ENCODE results near the gene PICK1. TPM values are rescaled to one million over a fixed set of nuclear protein-coding genes. Genes with fewer than 3 reads are reported as not detected.
A peak's percentile ranks its signal among the peaks of the same experiment; 100 is the strongest.

PICK1 gene
- total and polyA plus RNA-seq, 11 donors, result 18.8 to 41.5 (median 22.8) TPM

- ATAC-seq (peak in 1 of 4 donors; percentile 42), DNase-seq (peak in 1 of 5 donors; percentile 31)
- no peak for TF ChIP-seq POLR2A (IDR thresholded peaks at IDR 0.05)
- TF ChIP-seq, protein P1, sequence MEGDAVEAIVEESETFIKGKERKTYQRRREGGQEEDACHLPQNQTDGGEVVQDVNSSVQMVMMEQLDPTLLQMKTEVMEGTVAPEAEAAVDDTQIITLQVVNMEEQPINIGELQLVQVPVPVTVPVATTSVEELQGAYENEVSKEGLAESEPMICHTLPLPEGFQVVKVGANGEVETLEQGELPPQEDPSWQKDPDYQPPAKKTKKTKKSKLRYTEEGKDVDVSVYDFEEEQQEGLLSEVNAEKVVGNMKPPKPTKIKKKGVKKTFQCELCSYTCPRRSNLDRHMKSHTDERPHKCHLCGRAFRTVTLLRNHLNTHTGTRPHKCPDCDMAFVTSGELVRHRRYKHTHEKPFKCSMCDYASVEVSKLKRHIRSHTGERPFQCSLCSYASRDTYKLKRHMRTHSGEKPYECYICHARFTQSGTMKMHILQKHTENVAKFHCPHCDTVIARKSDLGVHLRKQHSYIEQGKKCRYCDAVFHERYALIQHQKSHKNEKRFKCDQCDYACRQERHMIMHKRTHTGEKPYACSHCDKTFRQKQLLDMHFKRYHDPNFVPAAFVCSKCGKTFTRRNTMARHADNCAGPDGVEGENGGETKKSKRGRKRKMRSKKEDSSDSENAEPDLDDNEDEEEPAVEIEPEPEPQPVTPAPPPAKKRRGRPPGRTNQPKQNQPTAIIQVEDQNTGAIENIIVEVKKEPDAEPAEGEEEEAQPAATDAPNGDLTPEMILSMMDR (IDR thresholded peaks at IDR 0.05), result no peak
- no peaks in the 10 kb centered on the region for H3K9me3 ChIP-seq
- H3K27ac ChIP-seq, result no peak overlapping the region
- H3K36me3 ChIP-seq, result no peaks in the 10 kb centered on the region
- intact Hi-C loops (cut with DNase I), result no loop called here
- 68 to 87% (median 72%) methylated on average over 3 to 5 of the region's 5 CpGs for WGBS, 4 donors
- H3K4me1 ChIP-seq, result peaks cover 0 to 19% (median 1%) of the 10 kb centered on the region in 12 donors
- no peak overlapping the region for H3K4me3 ChIP-seq
- H3K27me3 ChIP-seq, result no peaks in the 10 kb centered on the region
Observed at GRCh38 chr22:38041760-38042487, 15.3 kb upstream of the PICK1 start.

- WGBS, 4 donors, result 53 to 64% (median 62%) methylated on average over 1 of the region's 1 CpG
- H3K4me3 ChIP-seq, result no peak overlapping the region
- ATAC-seq (peak in 1 of 4 donors; percentile 23), DNase-seq (no peak)
- no peaks in the 10 kb centered on the region for H3K9me3 ChIP-seq
- intact Hi-C loops (cut with DNase I), result no loop called here
- no peaks in the 10 kb centered on the region for H3K36me3 ChIP-seq
- peaks cover 0 to 19% (median 1%) of the 10 kb centered on the region in 12 donors for H3K4me1 ChIP-seq
- no peaks in the 10 kb centered on the region for H3K27me3 ChIP-seq
- H3K27ac ChIP-seq, result no peak overlapping the region
- TF ChIP-seq, protein P1 (IDR thresholded peaks at IDR 0.05), result no peak
- no peak for TF ChIP-seq POLR2A (IDR thresholded peaks at IDR 0.05)
Observed at GRCh38 chr22:38042488-38042790, 14.8 kb upstream of the PICK1 start.

DNA sequence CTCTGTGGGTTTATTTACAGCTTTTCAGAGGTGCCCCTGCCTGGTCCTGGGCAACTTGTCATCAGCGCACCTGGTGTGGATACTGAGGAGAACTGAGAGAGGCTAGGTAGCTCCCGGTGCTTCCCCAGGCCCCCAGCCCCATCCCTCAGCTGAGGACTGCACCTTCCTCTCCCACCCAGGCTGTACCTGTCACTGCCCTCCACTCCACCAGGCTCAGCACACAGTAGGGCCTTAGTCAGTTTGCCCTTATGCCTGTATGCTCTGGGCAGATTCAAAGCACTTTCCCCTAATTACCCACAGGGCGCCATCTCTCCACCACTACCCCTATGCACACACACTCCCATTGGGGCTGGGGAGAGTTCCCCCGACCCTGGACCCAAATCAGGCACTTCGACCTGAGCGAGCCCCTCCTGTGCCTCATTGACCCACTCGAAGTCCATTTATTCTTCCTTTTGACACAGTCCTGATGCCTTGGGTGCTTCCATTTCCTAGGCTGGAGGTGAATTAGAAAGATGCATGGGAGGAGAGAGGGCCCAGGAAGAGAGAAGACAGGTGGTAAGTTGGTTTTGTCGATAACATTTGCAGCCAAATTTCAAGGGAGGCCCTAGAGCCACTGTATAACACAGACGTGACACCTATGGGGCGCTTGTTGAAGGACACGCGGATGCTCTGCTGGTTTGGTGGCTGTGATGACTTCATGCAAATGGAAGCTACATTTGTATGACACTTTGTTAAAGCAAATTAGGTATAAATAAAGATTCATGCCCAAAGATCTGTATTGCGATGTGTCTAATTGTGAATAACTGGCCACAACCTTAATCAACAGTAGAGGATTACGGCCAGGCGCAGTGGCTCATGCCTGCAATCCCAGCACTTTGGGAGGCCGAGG is 13.8 kb upstream of the PICK1 start:
- TF ChIP-seq POLR2A (IDR thresholded peaks at IDR 0.05), result no peak
- TF ChIP-seq, protein P1 (IDR thresholded peaks at IDR 0.05), result no peak
- no peaks in the 10 kb centered on the region for H3K9me3 ChIP-seq
- intact Hi-C loops (cut with DNase I), result no loop called here
- no peak overlapping the region for H3K4me3 ChIP-seq
- H3K27me3 ChIP-seq, result no peaks in the 10 kb centered on the region
- 90 to 93% (median 92%) methylated on average over 16 of the region's 16 CpGs for WGBS, 4 donors
- no peak for DNase-seq
- no peaks in the 10 kb centered on the region for H3K36me3 ChIP-seq
- H3K4me1 ChIP-seq, result peaks cover 0 to 19% (median 1%) of the 10 kb centered on the region in 12 donors
- H3K27ac ChIP-seq, result no peak overlapping the region
- no peak for ATAC-seq

DNA sequence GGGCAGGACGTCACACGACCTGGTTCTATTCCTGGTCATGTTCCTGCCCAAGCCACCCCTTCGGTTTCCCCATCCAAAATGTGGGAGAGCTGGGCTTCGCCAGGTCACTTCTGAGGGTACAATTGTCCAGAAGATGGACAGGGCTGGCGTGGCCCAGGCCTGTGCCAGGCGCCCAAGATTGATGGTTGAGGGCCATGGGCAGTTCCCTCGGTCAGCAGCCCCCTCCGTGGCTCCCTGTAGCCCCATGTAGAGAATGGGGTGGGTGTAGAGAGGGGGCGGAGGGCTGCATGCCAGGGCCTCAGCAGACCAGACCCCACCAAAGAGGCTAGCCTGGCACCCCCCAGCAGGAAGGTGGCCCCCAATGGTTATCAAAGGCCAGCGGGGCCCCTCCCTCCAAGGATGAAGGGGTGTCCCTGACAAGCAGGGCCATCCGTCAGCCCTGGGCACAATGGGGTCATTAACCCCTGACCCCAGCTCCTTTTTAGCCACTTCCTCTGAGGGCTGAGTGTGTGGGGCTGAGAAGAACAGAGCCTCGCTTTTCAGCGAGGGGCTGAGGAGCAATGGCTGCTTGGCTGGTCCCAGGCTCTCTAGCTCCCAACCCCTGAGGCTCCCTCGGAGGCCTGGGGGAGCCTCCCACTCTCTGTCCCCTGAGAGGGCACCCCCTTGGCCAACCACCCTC is 11.0 kb upstream of the PICK1 start:
- H3K4me3 ChIP-seq, result no peak overlapping the region

More for the DNA sequence above, 11.0 kb upstream of the PICK1 start:
- Histone ChIP-seq H3K9me3 (no peaks in the 10 kb centered on the region), H3K27ac (no peak overlapping the region), H3K36me3 (no peaks in the 10 kb centered on the region), H3K4me1 (peaks cover 0 to 19% (median 0%) of the 10 kb centered on the region in 12 donors), H3K27me3 (no peaks in the 10 kb centered on the region)
- intact Hi-C loops (cut with DNase I), result no loop called here
- TF ChIP-seq, protein P1 (IDR thresholded peaks at IDR 0.05), result no peak
- TF ChIP-seq POLR2A (IDR thresholded peaks at IDR 0.05), result no peak
- peak in 1 of 5 donors; percentile 34 for DNase-seq
- ATAC-seq, result peak in 1 of 4 donors; percentile 19
- 60 to 75% (median 70%) methylated on average over 11 to 14 of the region's 14 CpGs for WGBS, 4 donors
